ENCODE results near the gene NPAS3.

DNA sequence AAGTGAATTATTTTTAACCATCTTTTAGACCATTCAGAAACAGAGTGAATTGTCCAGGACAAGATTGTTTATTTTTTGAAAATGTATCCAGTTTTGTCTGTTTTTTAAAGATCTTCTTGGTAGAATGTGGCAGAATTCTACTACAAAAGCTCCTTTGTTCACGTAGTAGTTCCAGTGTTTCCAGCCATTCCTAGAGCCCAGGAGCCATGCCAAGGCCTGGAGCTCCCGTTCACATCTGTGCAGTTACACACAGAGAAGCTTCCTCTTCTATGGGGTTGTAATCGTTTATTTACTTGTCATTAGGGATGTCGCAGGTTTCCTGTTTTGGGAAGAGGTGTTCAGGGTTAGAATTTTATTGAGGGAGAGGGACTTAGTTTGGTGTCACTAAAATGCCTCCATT is 409.8 kb downstream of the NPAS3 start:
- TF ChIP-seq, protein P1, sequence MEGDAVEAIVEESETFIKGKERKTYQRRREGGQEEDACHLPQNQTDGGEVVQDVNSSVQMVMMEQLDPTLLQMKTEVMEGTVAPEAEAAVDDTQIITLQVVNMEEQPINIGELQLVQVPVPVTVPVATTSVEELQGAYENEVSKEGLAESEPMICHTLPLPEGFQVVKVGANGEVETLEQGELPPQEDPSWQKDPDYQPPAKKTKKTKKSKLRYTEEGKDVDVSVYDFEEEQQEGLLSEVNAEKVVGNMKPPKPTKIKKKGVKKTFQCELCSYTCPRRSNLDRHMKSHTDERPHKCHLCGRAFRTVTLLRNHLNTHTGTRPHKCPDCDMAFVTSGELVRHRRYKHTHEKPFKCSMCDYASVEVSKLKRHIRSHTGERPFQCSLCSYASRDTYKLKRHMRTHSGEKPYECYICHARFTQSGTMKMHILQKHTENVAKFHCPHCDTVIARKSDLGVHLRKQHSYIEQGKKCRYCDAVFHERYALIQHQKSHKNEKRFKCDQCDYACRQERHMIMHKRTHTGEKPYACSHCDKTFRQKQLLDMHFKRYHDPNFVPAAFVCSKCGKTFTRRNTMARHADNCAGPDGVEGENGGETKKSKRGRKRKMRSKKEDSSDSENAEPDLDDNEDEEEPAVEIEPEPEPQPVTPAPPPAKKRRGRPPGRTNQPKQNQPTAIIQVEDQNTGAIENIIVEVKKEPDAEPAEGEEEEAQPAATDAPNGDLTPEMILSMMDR (IDR thresholded peaks at IDR 0.05): no peak
- TF ChIP-seq POLR2A (IDR thresholded peaks at IDR 0.05) (no peak), POLR2AphosphoS5 (IDR thresholded peaks at IDR 0.05) (no peak), EP300 (IDR thresholded peaks at IDR 0.05) (no peak)
